Stimulated activated CD8-positive, alpha-beta memory T cell treated with anti-CD3 and anti-CD28 coated beads, Interleukin-4, amount 100 ng/mL, for 48 hours (primary cell): ENCODE measurements around the gene RNF6.
"Not testable (repeated sequence)": the region's sequence is repeated elsewhere in the genome, so short reads cannot be mapped to it uniquely, and the experiment has no call there.

ENCODE experiments used
- DNase-seq: peaks from one replicate; pipeline ENCODE4 v3.0.0-alpha.2; 2020

RNF6 gene

GRCh38 chr13:26221721-26222519, at the start of gene RNF6:
Gene RNF6, minus strand, starts transcription at chr13:26222314. Its CDS starts 2,665 bp downstream, at chr13:26219649.
- peak; percentile 89 for DNase-seq

GRCh38 chr13:26270707-26271106, 48.6 kb upstream of the RNF6 start:
- no peak for DNase-seq

GRCh38 chr13:26266311-26266710, 44.2 kb upstream of the RNF6 start:
- DNase-seq = no peak

DNA sequence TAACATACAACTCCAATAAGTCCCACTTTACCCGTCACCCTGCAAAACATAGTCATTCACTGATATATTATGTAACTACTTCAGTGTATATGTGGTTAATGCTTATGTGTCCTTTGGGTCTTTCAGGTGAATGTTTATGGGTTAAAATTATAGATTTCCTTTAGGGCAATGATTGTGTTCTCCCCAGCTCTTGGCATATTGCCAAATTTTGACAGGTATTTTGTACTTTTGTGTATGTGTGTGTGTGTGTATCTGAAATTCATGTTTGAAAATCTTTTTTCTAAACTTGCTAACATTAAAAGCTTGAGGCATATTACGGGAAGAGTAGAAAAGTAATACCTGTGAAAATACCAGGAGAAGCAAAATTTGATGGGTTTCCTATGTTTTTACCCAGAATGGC, 40.0 kb upstream of the RNF6 start:
- no peak for DNase-seq

DNA sequence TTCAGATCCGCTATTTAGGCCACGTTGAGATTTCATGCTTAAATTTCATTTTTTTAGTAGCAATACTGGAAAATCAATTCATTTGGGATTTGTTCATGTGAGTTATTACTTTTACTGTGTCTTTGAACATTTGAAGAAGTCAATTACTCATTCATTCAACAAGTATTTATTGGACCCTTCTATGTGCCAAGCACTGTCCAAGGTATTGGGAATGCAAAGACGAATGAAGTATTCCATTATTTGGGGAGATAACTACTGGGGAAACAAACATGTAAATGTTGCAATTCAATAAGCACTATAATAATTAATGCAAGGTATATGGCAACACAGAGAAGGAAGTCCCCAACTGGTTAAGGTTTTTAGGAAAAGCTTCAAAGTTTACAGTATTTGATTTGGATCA, 37.5 kb upstream of the RNF6 start:
- DNase-seq = no peak

DNA sequence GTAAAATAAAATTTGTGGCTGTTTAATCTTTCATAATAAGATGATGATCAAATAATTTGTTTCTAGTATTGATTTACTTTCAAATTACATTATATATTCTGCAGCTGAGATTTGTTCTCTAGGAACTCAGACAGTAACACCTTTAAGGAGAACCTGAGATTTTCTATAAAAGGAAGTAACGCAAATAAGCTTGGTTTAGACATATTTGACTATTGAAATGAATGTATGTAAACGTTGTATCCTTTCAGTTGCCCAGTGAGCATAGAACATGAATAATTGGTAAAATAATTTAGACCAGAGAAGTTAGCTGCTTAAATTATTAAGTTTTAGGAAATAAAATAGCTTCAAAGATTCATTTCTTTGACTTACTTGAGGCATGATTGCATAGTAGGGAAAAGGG, 34.9 kb upstream of the RNF6 start:
- DNase-seq = no peak

DNA sequence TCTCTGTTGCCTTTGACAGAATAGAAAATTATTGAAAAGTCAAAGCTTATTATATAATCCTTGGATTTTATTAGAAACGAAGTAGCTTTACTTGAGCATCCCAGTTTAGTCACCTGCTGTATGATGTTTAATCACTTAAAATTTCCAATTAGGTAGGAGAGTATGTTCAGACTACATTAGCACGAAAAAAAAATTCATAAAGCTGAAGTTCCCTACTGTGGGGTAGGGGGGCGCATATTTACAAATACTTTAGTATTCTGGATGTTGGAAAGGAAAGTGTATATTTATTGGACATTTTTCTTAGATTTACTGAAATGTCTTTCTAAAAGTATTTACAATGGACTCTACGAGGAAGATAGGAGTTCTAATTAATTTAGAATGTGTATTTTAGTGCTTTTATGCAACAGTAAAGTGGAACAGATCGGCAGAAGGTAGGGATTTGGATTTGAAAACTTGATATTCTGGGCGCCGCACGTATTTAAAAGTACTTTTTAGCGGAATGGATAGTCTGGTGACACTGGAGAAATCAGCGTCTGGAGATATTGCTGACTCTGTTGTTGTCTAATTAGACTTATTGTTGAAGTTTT, 33.7 kb upstream of the RNF6 start:
- no peak for DNase-seq

DNA sequence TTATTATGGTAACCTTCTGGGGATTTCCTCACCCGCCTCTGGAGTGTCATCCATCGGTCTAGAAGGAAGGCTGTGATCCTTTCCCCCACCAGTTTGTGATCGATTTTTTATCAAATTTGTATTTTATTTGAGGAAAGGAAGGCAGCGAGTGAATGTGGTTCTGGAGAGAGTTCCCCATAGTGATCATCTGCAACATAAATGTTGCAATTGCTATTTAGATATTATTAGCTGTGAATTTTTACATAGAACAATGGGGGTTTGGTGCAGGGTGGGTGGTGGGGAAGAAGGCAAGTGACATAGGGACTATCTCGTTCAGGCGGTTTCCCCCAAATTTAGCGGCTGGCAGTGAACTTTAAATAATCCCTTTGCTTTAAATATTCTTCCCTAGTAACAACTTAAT, 33.0 kb upstream of the RNF6 start:
- no peak for DNase-seq

DNA sequence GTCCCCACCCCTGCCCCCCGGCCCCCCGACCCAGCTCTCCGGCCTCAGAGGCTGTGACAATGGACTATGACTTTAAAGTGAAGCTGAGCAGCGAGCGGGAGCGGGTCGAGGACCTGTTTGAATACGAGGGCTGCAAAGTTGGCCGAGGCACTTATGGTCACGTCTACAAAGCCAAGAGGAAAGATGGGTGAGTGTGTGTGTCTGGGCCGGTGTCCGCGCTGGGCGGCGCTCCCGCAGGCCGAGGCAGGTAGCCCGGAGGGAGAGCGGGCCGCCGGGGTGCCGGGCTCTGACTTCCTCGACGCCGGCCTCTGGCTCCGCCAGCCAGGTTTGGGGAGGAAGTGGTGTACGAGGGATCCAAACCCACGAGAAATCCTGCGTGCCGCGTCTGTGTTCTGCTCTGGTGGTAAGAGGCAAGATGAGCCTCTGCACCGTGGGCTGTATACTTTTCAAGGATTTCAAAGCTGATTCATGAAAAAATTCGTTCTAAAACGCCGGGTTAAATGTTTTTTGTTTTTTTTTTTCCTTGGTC, 32.5 kb upstream of the RNF6 start:
- peak; percentile 63 for DNase-seq

- peak; percentile 91 for DNase-seq
Measured at GRCh38 chr13:26253787-26254582, 31.9 kb upstream of the RNF6 start, which contains the start of gene CDK8. Gene CDK8, plus strand, starts transcription at chr13:26254129. Its CDS starts 513 bp downstream, at chr13:26254642.

GRCh38 chr13:26253262-26253786, 31.2 kb upstream of the RNF6 start:
- DNase-seq = no peak

- DNase-seq = not testable (repeated sequence)
Measured at GRCh38 chr13:26252006-26252405, 29.9 kb upstream of the RNF6 start.

DNA sequence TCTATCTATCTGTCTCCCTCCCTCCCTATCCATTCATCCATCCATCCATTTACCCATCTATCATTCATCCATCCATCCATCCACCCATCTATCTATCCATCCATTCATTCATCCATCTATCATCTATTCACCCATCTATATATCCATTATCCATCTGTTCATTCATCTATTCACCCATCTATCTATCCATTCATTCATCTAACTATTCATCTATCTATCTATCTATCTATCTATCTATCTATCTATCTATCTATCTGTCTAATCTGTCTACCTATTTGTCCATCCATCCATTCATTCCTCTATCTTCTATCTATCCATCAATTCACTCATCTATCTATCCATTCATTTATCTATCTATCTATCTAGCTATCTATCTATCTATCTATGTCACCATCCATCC, 27.4 kb upstream of the RNF6 start:
- no peak for DNase-seq

DNA sequence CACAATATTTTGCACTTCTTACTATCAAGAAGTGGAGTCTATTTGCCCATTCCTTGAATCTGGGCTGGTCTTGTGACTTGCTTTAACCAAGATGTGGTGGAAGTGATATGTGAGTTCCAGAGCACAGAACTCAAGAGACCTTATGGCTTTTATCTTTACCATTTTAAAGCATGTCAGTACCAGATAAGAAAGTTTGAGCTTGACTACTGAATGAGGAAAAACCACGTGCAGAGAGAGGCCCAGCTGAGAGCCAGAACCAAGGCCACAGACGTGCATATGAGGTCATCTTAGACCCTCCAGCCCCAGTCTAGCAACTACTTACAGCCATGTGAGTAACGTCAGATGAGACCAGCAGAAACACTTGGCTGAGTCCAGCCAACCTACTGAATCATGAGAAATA, 25.5 kb upstream of the RNF6 start:
- DNase-seq = no peak

DNA sequence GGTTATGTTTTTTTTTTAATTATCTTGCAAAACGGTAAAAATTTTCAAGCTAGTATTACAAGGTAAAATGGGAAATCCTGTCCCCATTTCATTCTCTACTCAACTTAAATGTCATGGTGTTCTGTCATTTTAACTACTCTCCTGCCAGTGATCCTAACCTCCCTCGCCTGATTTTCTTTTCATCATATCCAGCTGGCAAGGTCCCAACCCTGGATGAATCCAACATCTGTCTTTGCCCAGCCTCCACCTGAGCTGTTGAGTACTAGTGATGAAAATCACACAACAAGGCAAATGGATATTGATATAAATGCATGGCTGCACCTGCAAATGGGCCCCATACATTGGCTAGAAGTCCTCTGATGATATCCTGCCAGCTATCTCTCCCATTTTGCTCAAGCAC, 24.9 kb upstream of the RNF6 start:
- DNase-seq = no peak

- DNase-seq = no peak
Measured at GRCh38 chr13:26246154-26246553, 24.0 kb upstream of the RNF6 start.

GRCh38 chr13:26236296-26236695, 14.2 kb upstream of the RNF6 start:
- DNase-seq = no peak

- no peak for DNase-seq
Measured at GRCh38 chr13:26230703-26231102, 8.6 kb upstream of the RNF6 start.

- no peak for DNase-seq
Measured at GRCh38 chr13:26229080-26229615, 7.0 kb upstream of the RNF6 start.

DNA sequence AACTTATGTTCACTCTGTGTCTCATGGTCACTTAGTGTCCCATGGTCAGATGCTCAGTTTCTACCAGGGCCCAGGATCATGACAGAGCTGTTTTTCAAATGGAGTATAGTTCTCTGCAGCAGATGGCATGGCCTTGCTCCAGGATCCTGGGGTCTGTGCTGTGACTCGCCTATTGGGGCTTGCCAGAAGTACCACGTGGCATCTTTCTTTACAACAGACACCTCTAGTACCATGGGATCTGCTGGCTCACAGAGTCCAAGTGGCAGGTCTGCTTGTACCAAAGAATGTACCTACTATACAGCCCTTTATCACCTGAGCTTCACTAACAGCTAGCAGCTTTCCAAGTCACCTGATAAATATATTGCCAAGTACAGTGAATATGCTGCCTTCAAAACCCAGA, 6.0 kb upstream of the RNF6 start:
- DNase-seq = no peak

GRCh38 chr13:26227166-26227971, 5.3 kb upstream of the RNF6 start:
- no peak for DNase-seq
